HG03095 (cell line): ENCODE data around the gene NPTN.
"Not testable (repeated sequence)": the region's sequence is repeated elsewhere in the genome, so short reads cannot be mapped to it uniquely, and the experiment has no call there.

Experiments used
- ATAC-seq: cut with Tn5 transposase; IDR thresholded peaks from one replicate; pipeline ENCODE4 v1.9.1; 2021; ENCODE audit warnings: moderate library complexity; ENCODE audit not compliant: unreplicated experiment

Gene NPTN

GRCh38 chr15:73601451-73602445 is 31.4 kb downstream of the NPTN start:
- no peak for ATAC-seq

- no peak for ATAC-seq
These were observed 32.5 kb downstream of the NPTN start for GRCh38 chr15:73600413-73601335.

GRCh38 chr15:73599934-73600333 is 33.3 kb downstream of the NPTN start:
- ATAC-seq = no peak

- ATAC-seq = no peak
These were observed 34.5 kb downstream of the NPTN start for GRCh38 chr15:73598530-73599160.

DNA sequence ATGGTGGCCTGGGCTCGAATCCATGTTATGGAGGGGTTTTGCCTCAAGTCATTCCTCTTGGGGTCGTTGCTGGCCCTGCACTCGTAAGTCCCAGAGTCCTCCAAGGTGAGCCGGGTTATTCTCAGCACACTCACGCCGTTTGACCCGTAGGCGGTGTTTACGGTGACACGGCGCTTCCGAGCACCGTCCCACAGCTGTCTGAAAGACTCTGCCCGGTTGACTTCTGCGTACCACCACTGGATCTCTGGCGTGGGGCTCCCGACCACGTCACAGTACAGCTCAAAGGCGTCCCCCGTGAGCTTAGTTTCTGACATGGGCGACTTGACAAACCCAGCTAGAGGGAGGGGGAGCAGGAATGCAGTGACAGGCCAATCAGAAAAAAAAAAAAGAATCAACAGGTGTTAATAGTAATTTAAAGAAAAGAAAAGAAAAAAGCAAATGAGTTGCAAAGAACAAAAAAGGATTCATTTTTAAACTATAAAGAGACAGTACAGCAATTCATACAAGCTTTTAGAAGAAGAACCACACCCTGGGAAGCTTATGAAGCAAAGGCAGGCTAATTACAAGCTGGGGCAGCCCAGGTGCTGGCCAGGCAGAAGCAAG is 36.1 kb downstream of the NPTN start:
- no peak for ATAC-seq

GRCh38 chr15:73596174-73596573 is 37.0 kb downstream of the NPTN start:
- no peak for ATAC-seq

DNA sequence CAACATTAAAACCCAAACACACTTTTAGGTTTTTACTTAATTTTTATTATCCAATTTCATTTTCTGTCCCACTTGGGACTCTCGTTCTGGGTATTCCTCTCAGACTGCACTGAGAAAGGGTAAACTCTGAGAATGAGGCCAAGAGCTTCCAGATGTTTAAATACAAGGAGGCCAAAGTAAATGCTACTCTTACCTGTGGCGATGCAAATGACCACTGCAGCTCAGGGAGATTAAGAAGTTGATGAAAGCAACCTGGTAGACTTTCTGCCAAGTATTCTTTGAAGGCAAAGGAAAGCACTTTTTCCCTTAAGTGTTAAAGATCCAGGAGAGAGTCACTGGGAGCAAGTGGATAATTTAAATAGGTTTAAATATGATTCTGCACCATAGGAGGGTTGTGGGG is 39.1 kb downstream of the NPTN start:
- no peak for ATAC-seq

- no peak for ATAC-seq
These were observed 39.7 kb downstream of the NPTN start for GRCh38 chr15:73593304-73594074.

- ATAC-seq = no peak
These were observed 42.9 kb downstream of the NPTN start for GRCh38 chr15:73590263-73590662.

GRCh38 chr15:73589766-73590165 is 43.4 kb downstream of the NPTN start:
- ATAC-seq = no peak

GRCh38 chr15:73585871-73586654 is 47.1 kb downstream of the NPTN start:
- no peak for ATAC-seq

DNA sequence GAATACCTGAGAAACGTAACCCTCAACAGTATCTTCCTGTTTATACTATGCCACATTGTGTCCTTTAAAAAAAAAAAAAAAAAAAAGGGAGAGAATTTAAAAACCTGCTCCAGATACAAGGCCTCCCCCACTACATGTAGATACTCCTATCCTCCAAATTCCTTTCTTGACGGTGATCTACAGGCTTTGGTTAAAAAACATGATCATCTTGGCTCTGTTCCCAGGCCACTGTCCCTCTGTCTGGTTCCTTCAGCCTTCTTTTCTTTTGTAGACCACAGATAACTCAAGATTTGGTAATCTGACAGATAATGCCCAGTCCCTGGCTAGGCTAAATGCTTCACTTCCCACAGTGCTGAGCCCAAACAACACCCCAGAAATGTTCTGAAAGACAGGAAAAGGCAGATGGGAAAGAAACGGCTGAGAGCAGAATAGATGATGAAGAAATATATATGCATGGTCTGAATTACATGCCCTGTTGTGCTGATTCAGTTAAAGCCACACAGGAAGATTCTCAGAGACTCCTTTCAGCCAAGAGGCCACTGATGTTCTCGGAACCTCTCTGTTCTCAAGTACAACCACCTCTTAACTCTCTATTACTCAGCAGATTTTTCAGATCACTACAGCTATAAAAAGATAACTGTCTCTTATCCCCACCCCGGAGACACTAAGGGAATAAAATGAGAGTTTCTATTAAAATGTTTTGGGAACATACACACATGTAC is 48.3 kb downstream of the NPTN start:
- no peak for ATAC-seq

GRCh38 chr15:73583544-73583943 is 49.6 kb downstream of the NPTN start:
- no peak for ATAC-seq

DNA sequence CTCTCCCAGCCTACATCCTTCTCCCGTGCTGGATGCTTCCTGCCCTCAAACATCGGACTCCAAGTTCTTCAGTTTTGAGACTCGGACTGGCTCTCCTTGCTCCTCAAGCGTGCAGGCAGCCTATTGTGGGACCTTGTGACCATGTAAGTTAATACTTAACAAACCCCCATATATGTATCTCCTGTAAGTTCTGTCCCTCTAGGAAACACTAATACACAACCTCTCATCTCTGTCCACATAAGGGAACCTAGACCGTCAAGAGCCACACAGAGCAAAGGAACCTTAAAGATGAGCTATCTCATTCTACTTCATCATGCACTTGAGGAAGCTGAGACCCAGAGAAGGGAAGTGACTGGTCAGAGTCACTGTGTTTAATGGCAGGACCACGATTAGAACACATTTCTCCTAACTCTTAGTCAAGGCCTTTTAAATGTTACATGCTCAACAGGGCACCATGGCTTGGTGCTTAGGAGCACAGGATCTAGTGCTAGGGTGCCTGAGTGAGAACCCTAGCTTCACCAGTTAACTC is 50.3 kb downstream of the NPTN start:
- no peak for ATAC-seq

- no peak for ATAC-seq
These were observed 55.2 kb downstream of the NPTN start for GRCh38 chr15:73578026-73578425.

DNA sequence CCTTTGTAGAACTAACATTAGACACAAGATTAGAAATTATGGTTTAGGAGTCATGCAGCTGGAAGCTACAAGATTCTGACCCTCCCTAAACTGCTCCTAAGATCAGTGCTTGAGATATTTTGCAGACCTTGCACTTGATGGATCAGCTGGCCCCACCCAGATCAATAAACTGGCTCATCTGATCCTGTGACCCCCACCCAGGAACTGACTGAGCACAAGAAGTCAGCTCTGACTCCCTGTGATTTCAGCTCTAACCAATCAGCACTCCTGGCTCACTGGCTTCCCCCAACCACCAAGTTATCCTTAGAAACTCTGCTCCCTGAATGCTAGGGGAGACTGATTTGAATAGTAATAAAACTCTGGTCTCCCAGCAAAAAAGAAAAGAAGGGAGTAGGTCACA is 55.6 kb downstream of the NPTN start:
- not testable (repeated sequence) for ATAC-seq

- ATAC-seq = no peak
These were observed 57.4 kb downstream of the NPTN start for GRCh38 chr15:73575636-73576247.

GRCh38 chr15:73573572-73573971 is 59.6 kb downstream of the NPTN start:
- ATAC-seq = no peak
